Bronchial epithelial cell (primary cell): ENCODE data around the gene TACR1. TPM values are rescaled to one million over a fixed set of nuclear protein-coding genes. Genes with fewer than 3 reads are reported as not detected.

ENCODE experiments used
- DNase-seq: peaks from one replicate; pipeline ENCODE4 v3.0.0-alpha.2; 2010; ENCODE audit warnings: low read depth
- FAIRE-seq: peaks from 2 replicates; lab custom pipeline; 2011; peaks lifted over from hg19 to GRCh38; lab: Jason Lieb, UNC
- H3K27me3 ChIP-seq: 2 replicates; pipeline ENCODE4 v1.5.1; 2011; ENCODE audit warnings: low read length; ENCODE audit not compliant: control insufficient read depth, insufficient read depth
- H3K36me3 ChIP-seq: 2 replicates; pipeline ENCODE4 v1.5.1; 2011; ENCODE audit warnings: low read length; ENCODE audit not compliant: control insufficient read depth, insufficient read depth
- H3K4me3 ChIP-seq: 2 replicates; pipeline ENCODE4 v1.5.1; 2011; ENCODE audit warnings: mild to moderate bottlenecking, low read depth, low read length, control low read depth
- CTCF ChIP-seq: IDR thresholded peaks from 2 replicates; pipeline ENCODE4 v1.5.1; 2011; ENCODE audit warnings: mild to moderate bottlenecking, moderate library complexity, low read length, control low read depth, inconsistent platforms; ENCODE audit not compliant: insufficient read depth, severe bottlenecking
- total RNA-seq: library from RNA; depleted of rRNA; stranded (reverse); fragments of >200 nt; gene quantifications from 2 replicates; pipeline ENCODE4 v1.2.1, GENCODE V29; 2014

TACR1 gene
- total RNA-seq, 1 donor from 2014 or later = not detected

- Histone ChIP-seq H3K36me3 (no peaks in the 10 kb centered on the region), H3K27me3 (no peaks in the 10 kb centered on the region), H3K4me3 (no peak overlapping the region)
- no peak for FAIRE-seq
- DNase-seq = peak; percentile 57
- no peak for TF ChIP-seq CTCF
Measured at GRCh38 chr2:75100011-75100800, 99.1 kb downstream of the TACR1 start.

GRCh38 chr2:75099521-75099922 is 99.8 kb downstream of the TACR1 start:
- H3K4me3 ChIP-seq = no peak overlapping the region
- no peaks in the 10 kb centered on the region for H3K36me3 ChIP-seq
- no peaks in the 10 kb centered on the region for H3K27me3 ChIP-seq
- DNase-seq = no peak
- no peak for FAIRE-seq
- no peak for TF ChIP-seq CTCF

GRCh38 chr2:75098856-75099255 is 100.5 kb downstream of the TACR1 start:
- peak; percentile 38 for TF ChIP-seq CTCF
- FAIRE-seq = no peak
- DNase-seq = peak; percentile 29

GRCh38 chr2:75097831-75098230 is 101.5 kb downstream of the TACR1 start:
- no peaks in the 10 kb centered on the region for H3K36me3 ChIP-seq
- TF ChIP-seq CTCF = no peak
- no peak for DNase-seq
- H3K27me3 ChIP-seq = no peaks in the 10 kb centered on the region
- FAIRE-seq = no peak
- no peak overlapping the region for H3K4me3 ChIP-seq

More at GRCh38 chr2:75098856-75099255, 100.5 kb downstream of the TACR1 start:
- no peaks in the 10 kb centered on the region for H3K36me3 ChIP-seq
- no peak overlapping the region for H3K4me3 ChIP-seq
- no peaks in the 10 kb centered on the region for H3K27me3 ChIP-seq

- no peak for DNase-seq
- no peak for TF ChIP-seq CTCF
- Histone ChIP-seq H3K36me3 (no peaks in the 10 kb centered on the region), H3K27me3 (no peaks in the 10 kb centered on the region), H3K4me3 (no peak overlapping the region)
- no peak for FAIRE-seq
Measured at GRCh38 chr2:75094405-75094804, 104.9 kb downstream of the TACR1 start.
